ENCODE results near the gene SRD5A1. TPM values are rescaled to one million over a fixed set of nuclear protein-coding genes. Genes with fewer than 3 reads are reported as not detected.

The SRD5A1 gene
- total RNA-seq, 2 experiments from 2014 or later = 16.7 to 32.5 TPM

DNA sequence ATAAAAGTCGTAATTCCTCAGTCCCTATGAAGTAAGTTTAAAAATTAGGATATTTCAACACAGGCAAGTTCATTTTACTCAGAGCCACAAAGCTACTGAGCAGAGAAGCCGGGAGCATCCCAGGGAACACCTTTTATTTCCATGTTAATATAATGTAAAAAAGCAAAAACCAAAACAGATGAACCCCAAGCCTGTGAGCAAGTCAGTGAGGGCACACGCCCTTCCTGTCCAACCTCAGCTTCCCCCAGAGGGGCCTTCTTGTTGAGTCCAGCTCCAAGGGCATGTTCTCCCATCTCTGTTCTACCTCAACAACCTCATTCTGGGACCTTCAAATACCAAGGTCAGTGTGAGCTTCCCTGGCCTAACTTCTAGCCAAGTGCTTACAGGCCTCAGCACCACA, 25.2 kb upstream of the SRD5A1 start:
- no peak for TF ChIP-seq EZH2phosphoT487 (IDR thresholded peaks at IDR 0.05; ENCODE audit: borderline replicate concordance, low read depth, low read length)
- TF ChIP-seq, protein P1, sequence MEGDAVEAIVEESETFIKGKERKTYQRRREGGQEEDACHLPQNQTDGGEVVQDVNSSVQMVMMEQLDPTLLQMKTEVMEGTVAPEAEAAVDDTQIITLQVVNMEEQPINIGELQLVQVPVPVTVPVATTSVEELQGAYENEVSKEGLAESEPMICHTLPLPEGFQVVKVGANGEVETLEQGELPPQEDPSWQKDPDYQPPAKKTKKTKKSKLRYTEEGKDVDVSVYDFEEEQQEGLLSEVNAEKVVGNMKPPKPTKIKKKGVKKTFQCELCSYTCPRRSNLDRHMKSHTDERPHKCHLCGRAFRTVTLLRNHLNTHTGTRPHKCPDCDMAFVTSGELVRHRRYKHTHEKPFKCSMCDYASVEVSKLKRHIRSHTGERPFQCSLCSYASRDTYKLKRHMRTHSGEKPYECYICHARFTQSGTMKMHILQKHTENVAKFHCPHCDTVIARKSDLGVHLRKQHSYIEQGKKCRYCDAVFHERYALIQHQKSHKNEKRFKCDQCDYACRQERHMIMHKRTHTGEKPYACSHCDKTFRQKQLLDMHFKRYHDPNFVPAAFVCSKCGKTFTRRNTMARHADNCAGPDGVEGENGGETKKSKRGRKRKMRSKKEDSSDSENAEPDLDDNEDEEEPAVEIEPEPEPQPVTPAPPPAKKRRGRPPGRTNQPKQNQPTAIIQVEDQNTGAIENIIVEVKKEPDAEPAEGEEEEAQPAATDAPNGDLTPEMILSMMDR (conservative IDR thresholded peaks at IDR 0.05; ENCODE audit: low read length) = no peak
- intact Hi-C loops (cut with micrococcal nuclease; ENCODE audit: unreplicated experiment) = loop anchor here (5.0 kb wide), 1 partner anchor 139 kb away; no protein-coding TSS in a partner anchor
- ChIA-PET CTCF (ENCODE audit: unreplicated experiment) (no interaction called here), POLR2A (interaction anchor here (0.9 to 1.3 kb wide), 3 partner anchors 10 to 16 kb away, joined by 3 to 5 read pairs (median 3); no protein-coding TSS in a partner anchor)
- H3K9me2 ChIP-seq (ENCODE audit: insufficient read depth, low read length) = no peaks in the 10 kb centered on the region
- no peak for DNase-seq (ENCODE audit: low spot score)
- no peak overlapping the region for H2AFZ ChIP-seq (ENCODE audit: low read length)
- peaks cover 4% of the 10 kb centered on the region; the same call in 1 of the 2 replicates for H4K20me1 ChIP-seq (ENCODE audit: insufficient read depth, low read length)
- no peaks in the 10 kb centered on the region for H3K4me1 ChIP-seq (ENCODE audit: insufficient read depth, low read length, poor library complexity, severe bottlenecking)
- no peak overlapping the region for H3K27ac ChIP-seq (ENCODE audit: low read depth, low read length, poor library complexity, severe bottlenecking)
- H3K79me2 ChIP-seq (ENCODE audit: insufficient read depth, low read depth, low read length) = peaks cover 4% of the 10 kb centered on the region; the same call in 1 of the 2 replicates
- no peaks in the 10 kb centered on the region for H3K9me3 ChIP-seq (ENCODE audit: low read length)
- BruUV-seq (replicated peaks) = no TSS peak
- no peak overlapping the region for H3K4me2 ChIP-seq (ENCODE audit: low read length)
- H3K36me3 ChIP-seq (ENCODE audit: insufficient read depth, low read length) = peaks cover 100% of the 10 kb centered on the region
- no peak overlapping the region for H3K4me3 ChIP-seq (ENCODE audit: low read depth, low read length, poor library complexity, severe bottlenecking)

DNA sequence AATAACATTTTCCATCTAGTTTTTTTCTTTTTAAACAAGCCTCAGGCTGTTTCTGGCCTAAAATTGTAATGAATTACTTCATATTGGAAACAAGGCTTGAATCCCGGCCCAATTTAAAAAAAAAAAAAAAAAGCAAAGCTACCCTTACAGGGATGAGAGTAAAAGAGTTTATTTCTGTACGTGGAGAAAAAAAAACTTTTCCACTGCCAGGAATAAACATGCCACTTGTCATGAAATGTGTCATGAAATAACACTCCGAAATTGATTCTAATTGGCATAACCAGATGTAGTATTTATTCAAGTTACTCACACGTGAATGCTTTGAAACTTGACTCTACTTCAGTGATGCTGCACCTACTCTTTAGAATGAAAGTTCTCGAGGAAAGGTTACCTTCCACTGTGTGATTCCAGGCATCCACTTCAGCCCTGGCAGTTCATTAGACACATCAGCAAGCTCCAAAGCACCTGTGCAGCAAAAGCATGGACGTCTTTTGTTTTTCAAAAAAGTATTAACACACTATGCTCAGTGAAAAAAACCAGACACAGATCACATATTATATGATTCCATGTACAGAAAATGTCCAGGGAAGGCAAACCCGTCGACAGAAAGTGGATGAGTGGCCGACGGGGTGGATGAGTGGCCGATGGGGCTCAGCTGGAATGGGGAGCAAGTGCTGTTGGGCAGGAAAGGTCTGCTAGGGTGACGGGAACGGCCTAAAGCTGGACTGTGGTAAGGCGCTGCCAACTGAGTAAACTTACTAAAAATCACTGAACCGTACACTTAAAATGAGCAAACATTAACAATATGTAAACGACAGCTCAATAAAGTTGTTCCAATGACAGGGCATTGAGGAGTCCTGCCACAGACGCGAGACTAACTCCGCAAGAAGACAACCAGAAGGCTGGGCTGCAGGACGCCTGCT, 21.6 kb upstream of the SRD5A1 start:
- intact Hi-C loops (cut with micrococcal nuclease; ENCODE audit: unreplicated experiment) = no loop called here
- Histone ChIP-seq H3K4me1 (ENCODE audit: insufficient read depth, low read length, poor library complexity, severe bottlenecking) (no peaks in the 10 kb centered on the region), H3K79me2 (ENCODE audit: insufficient read depth, low read depth, low read length) (peaks cover 23% of the 10 kb centered on the region; the same call in 1 of the 2 replicates), H2AFZ (ENCODE audit: low read length) (no peak overlapping the region), H3K27ac (ENCODE audit: low read depth, low read length, poor library complexity, severe bottlenecking) (no peak overlapping the region), H3K9me2 (ENCODE audit: insufficient read depth, low read length) (no peaks in the 10 kb centered on the region), H3K4me2 (ENCODE audit: low read length) (no peak overlapping the region), H3K9me3 (ENCODE audit: low read length) (no peaks in the 10 kb centered on the region), H3K4me3 (ENCODE audit: low read depth, low read length, poor library complexity, severe bottlenecking) (no peak overlapping the region), H3K36me3 (ENCODE audit: insufficient read depth, low read length) (peaks cover 100% of the 10 kb centered on the region), H4K20me1 (ENCODE audit: insufficient read depth, low read length) (peaks cover 13% of the 10 kb centered on the region; the same call in 1 of the 2 replicates)
- DNase-seq (ENCODE audit: low spot score) = no peak
- no peak for TF ChIP-seq EZH2phosphoT487 (IDR thresholded peaks at IDR 0.05; ENCODE audit: borderline replicate concordance, low read depth, low read length)
- TF ChIP-seq, protein P1 (conservative IDR thresholded peaks at IDR 0.05; ENCODE audit: low read length) = no peak
- no TSS peak for BruUV-seq (replicated peaks)
- CTCF ChIA-PET (ENCODE audit: unreplicated experiment) = interaction anchor here (0.6 kb wide), 1 partner anchor 499 kb away, joined by 4 read pairs; no protein-coding TSS in a partner anchor
- POLR2A ChIA-PET = interaction anchor here (0.8 to 1.3 kb wide), 2 partner anchors 9 to 11 kb away, joined by 3 to 4 read pairs; no protein-coding TSS in a partner anchor

All from OCI-LY7 (cell line).